ENCODE measurements around the gene DOCK10. TPM values are rescaled to one million over a fixed set of nuclear protein-coding genes. Genes with fewer than 3 reads are reported as not detected.

Gene DOCK10
- total and polyA plus RNA-seq, 9 of the 15 experiments (the other 6 are each of a cell fraction or from before 2014, with no cell fraction given): 0.01 to 0.87 (median 0.18) TPM

GRCh38 chr2:224722250-224722649 is 320.0 kb downstream of the DOCK10 start:
- WGBS (ENCODE audit: insufficient coverage, low coverage, missing lambda C conversion rate): 3% methylated on average over 3 of the region's 3 CpGs
- Histone ChIP-seq H3K9me1 (ENCODE audit: control insufficient read depth, insufficient read depth, low read length) (no peaks in the 10 kb centered on the region), H3K79me2 (ENCODE audit: control insufficient read depth, insufficient read depth, low read length) (no peaks in the 10 kb centered on the region), H3K9me3 (replicated peaks; ENCODE audit: control insufficient read depth, insufficient read depth, low read depth, low read length) (no peaks in the 10 kb centered on the region), H3K4me3 (no peak overlapping the region), H4K20me1 (replicated peaks; ENCODE audit: control insufficient read depth, insufficient read depth, low read length) (no peaks in the 10 kb centered on the region), H3K36me3 (ENCODE audit: control insufficient read depth, insufficient read depth, low read length) (no peaks in the 10 kb centered on the region), H3K9ac (ENCODE audit: insufficient read depth in 1 of 2, low read depth in 2 of 2, low read length in 2 of 2) (no peak overlapping the region), H3K27me3 (ENCODE audit: control insufficient read depth in 2 of 2, insufficient read depth in 2 of 2, low read length in 2 of 2) (no peaks in the 10 kb centered on the region), H3K4me2 (ENCODE audit: insufficient read depth, low read length) (no peak overlapping the region), H3K27ac (ENCODE audit: extremely low read depth, low read depth, low read length) (no peak overlapping the region), H2AFZ (ENCODE audit: low read depth, low read length) (no peak overlapping the region), H3K4me1 (replicated peaks in 1 of 2; ENCODE audit: control insufficient read depth in 2 of 2, insufficient read depth in 2 of 2, low read length in 2 of 2) (no peaks in the 10 kb centered on the region)
- POLR2A ChIA-PET: interaction anchor here (1.1 kb wide), 1 partner anchor 9 kb away, joined by 3 read pairs; no protein-coding TSS in a partner anchor
- FAIRE-seq (no peak), ATAC-seq (no peak), DNase-seq (ENCODE audit: extremely low read depth in 1 of 4, low spot score in 3 of 4) (no peak)
- BruUV-seq (replicated peaks): no TSS peak
- in situ Hi-C loops (cut with MboI) (no loop called here), intact Hi-C loops (cut with micrococcal nuclease) (no loop called here)
- CTCF ChIA-PET (ENCODE audit: low intra/inter-chr PET ratio): no interaction called here
- no peak for TF ChIP-seq NFYB (IDR thresholded peaks at IDR 0.05; ENCODE audit: extremely low read depth, insufficient read length)
- TF ChIP-seq SAP30 (IDR thresholded peaks at IDR 0.05; ENCODE audit: borderline replicate concordance, insufficient read depth, low read depth, low read length, poor library complexity, severe bottlenecking): no peak
- TF ChIP-seq CREB1 (IDR thresholded peaks at IDR 0.05): no peak
- TF ChIP-seq CREB1 (CRISPR knock-in tag; IDR thresholded peaks at IDR 0.05): no peak
- no peak for TF ChIP-seq E2F5 (CRISPR knock-in tag; IDR thresholded peaks at IDR 0.05)
- TF ChIP-seq THRA (IDR thresholded peaks at IDR 0.05): no peak
- no peak for TF ChIP-seq GMEB1 (CRISPR knock-in tag; IDR thresholded peaks at IDR 0.05)
- TF ChIP-seq ZBTB5 (IDR thresholded peaks at IDR 0.05): no peak
- TF ChIP-seq ZNF384 (IDR thresholded peaks at IDR 0.05; ENCODE audit: low read depth, low read length): no peak

Data from K562 (cell line).